Measurements from ENCODE around the gene AQP5.

- TF ChIP-seq, protein P1, sequence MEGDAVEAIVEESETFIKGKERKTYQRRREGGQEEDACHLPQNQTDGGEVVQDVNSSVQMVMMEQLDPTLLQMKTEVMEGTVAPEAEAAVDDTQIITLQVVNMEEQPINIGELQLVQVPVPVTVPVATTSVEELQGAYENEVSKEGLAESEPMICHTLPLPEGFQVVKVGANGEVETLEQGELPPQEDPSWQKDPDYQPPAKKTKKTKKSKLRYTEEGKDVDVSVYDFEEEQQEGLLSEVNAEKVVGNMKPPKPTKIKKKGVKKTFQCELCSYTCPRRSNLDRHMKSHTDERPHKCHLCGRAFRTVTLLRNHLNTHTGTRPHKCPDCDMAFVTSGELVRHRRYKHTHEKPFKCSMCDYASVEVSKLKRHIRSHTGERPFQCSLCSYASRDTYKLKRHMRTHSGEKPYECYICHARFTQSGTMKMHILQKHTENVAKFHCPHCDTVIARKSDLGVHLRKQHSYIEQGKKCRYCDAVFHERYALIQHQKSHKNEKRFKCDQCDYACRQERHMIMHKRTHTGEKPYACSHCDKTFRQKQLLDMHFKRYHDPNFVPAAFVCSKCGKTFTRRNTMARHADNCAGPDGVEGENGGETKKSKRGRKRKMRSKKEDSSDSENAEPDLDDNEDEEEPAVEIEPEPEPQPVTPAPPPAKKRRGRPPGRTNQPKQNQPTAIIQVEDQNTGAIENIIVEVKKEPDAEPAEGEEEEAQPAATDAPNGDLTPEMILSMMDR (conservative IDR thresholded peaks at IDR 0.05), result no peak
- TF ChIP-seq EZH2 (IDR thresholded peaks at IDR 0.05; ENCODE audit: low read depth), result no peak
Measured at GRCh38 chr12:49975318-49975761, 13.7 kb downstream of the AQP5 start.

Data from PC-9 (cell line).